ENCODE measurements around the gene RABGAP1L.

RABGAP1L gene

DNA sequence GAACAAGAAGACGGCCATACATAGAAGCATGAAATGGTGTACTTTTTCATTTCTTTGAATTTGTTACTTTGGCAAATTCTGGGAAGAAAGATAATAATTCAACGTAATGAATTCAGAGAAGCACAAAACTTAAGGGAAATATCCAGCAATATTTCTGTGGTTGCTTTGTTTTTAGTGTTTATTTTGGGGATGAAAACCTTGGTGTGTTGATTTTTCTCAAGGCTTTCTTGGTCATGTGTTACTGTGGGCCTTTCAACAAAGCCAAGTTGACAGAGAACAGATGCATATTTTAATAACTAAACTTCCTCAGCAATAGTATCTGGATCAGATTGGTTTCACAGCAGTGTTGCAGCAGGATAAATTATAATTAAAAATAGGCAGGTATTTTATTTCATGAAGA, 561.9 kb downstream of the RABGAP1L start:
- POLR2A ChIA-PET (ENCODE audit: low non-redundant PET), result no interaction called here
- TF ChIP-seq, protein P1, sequence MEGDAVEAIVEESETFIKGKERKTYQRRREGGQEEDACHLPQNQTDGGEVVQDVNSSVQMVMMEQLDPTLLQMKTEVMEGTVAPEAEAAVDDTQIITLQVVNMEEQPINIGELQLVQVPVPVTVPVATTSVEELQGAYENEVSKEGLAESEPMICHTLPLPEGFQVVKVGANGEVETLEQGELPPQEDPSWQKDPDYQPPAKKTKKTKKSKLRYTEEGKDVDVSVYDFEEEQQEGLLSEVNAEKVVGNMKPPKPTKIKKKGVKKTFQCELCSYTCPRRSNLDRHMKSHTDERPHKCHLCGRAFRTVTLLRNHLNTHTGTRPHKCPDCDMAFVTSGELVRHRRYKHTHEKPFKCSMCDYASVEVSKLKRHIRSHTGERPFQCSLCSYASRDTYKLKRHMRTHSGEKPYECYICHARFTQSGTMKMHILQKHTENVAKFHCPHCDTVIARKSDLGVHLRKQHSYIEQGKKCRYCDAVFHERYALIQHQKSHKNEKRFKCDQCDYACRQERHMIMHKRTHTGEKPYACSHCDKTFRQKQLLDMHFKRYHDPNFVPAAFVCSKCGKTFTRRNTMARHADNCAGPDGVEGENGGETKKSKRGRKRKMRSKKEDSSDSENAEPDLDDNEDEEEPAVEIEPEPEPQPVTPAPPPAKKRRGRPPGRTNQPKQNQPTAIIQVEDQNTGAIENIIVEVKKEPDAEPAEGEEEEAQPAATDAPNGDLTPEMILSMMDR (conservative IDR thresholded peaks at IDR 0.05; ENCODE audit: low read depth), result no peak
- CTCF ChIA-PET, result interaction anchor here (1.3 kb wide), 1 partner anchor 459 kb away, joined by 5 read pairs; no protein-coding TSS in a partner anchor
- DNase-seq (ENCODE audit: low spot score), result no peak
- H3K27ac ChIP-seq, result no peak overlapping the region

DNA sequence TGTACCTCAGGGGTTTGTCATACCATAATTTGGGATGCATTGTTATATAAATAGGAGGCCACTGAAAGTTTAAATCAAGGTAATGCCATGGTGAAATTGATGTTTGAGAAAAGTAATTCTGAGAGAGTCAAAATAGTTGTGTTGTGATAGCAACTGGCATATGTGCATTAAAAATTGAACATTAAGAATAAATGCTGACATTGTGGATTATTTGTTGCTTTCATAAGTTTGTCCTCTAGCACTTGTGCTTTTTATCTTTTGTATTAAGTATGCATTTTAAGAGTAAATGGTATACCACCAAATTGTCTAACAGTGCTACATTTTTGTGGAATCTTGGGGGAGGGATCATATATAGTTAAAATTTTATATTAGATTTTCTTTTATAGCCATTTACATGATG, 564.5 kb downstream of the RABGAP1L start:
- POLR2A ChIA-PET (ENCODE audit: low non-redundant PET), result no interaction called here
- no peak for DNase-seq (ENCODE audit: low spot score)

DNA sequence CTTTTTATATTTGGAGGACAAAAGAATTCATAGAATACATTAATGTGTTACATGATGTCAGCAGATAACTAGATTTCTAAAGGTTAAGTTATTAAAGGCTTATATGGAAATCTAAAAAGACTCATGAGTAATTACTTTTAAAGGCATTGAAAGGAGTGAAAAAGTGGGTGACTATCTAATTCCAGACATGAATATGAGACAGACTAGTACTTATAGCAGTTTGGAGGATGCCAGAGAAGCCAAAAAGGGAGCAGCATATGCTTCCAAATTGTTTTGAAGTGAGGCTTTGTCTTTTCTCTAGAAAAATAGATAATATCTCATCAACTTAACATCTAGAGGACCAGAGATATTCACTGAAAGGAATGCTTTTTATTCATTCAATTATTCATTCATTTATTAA, 564.9 kb downstream of the RABGAP1L start:
- H3K27ac ChIP-seq, result no peak overlapping the region
- no peak for DNase-seq (ENCODE audit: low spot score)
- ChIA-PET CTCF (interaction anchor here (1.0 to 1.2 kb wide), 2 partner anchors 461 to 462 kb away, joined by 4 read pairs; no protein-coding TSS in a partner anchor), POLR2A (ENCODE audit: low non-redundant PET) (no interaction called here)
- TF ChIP-seq, protein P1 (conservative IDR thresholded peaks at IDR 0.05; ENCODE audit: low read depth), result no peak

More for the DNA sequence above, 564.5 kb downstream of the RABGAP1L start:
- TF ChIP-seq, protein P1 (conservative IDR thresholded peaks at IDR 0.05; ENCODE audit: low read depth), result no peak
- CTCF ChIA-PET, result interaction anchor here (1.2 kb wide), 1 partner anchor 461 kb away, joined by 4 read pairs; no protein-coding TSS in a partner anchor
- H3K27ac ChIP-seq, result no peak overlapping the region

DNA sequence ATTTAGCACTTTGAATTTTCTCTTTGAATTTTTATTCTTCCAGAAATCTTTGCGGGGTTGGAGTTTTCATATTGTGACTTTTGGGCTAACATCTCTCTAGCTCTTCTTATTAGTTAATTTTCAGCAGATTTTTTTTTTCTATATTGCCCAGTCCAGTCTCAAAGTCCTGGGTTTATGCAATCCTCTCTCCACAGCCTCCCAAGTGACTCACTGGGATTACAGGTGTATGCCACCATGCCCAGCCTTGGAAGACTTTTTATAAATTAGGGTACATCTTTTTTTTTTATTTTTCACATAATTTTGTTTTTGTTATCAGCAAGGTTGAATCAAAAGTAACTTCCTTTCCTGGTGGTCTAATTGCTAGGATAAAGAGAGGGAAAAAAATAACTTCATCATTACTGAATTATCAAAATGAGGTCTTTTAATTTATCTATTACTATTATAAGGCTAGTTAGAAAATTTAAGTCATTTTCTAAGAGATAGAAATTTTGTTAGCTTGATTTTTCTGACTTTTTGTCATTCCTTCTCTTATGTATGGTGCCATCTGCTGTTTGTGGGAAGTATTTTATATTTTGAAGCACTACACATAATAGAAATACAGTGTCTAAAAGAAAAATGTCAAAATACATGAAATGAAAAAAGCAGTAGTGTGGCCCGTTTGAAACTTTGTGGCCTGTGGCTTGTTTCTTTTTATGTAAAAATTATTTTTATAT, 567.0 kb downstream of the RABGAP1L start:
- CTCF ChIA-PET, result interaction anchor here (0.5 to 1.4 kb wide), 12 partner anchors 9 to 631 kb away, joined by 3 to 18 read pairs (median 4); no protein-coding TSS in a partner anchor

DNA sequence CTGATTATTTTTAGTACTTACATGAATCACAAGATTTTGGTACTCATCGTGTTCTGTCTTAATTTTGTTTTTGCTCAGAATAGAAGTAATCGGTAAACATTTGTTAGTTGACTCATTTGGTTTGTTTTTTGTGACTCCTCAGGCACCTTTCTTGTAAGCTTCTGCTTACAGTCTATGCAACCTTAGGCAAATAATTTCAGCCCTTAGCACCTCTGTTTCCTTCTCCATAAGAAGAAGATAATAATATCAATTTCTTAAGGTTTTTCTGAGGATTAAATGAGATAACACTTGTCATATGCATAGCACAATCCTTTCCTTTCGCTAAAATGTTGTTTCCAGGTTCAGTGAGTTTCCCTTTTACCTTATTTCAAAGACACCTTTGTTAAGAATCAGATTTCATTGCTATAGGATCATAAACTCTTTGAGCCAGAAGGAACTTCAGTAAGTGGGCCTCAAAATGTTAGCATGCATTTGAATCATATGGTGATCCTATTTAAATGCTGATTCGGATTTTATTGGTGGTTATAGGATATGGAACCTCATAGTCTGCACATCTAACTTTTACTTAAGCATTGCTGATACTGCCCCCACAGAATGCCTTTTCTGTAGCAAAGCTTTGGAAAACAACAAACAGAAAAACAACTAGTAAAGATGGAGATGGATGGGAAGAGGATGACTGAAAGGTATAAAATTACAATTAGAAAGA, 567.7 kb downstream of the RABGAP1L start:
- DNase-seq (ENCODE audit: low spot score), result no peak
- TF ChIP-seq, protein P1 (conservative IDR thresholded peaks at IDR 0.05; ENCODE audit: low read depth), result no peak
- CTCF ChIA-PET, result interaction anchor here (0.6 to 1.4 kb wide), 6 partner anchors 8 to 478 kb away, joined by 3 to 18 read pairs (median 4); no protein-coding TSS in a partner anchor
- POLR2A ChIA-PET (ENCODE audit: low non-redundant PET), result no interaction called here
- H3K27ac ChIP-seq, result no peak overlapping the region

More for the DNA sequence above, 567.0 kb downstream of the RABGAP1L start:
- no peak for DNase-seq (ENCODE audit: low spot score)
- H3K27ac ChIP-seq, result no peak overlapping the region
- POLR2A ChIA-PET (ENCODE audit: low non-redundant PET), result no interaction called here
- TF ChIP-seq, protein P1 (conservative IDR thresholded peaks at IDR 0.05; ENCODE audit: low read depth), result peak; percentile 58

DNA sequence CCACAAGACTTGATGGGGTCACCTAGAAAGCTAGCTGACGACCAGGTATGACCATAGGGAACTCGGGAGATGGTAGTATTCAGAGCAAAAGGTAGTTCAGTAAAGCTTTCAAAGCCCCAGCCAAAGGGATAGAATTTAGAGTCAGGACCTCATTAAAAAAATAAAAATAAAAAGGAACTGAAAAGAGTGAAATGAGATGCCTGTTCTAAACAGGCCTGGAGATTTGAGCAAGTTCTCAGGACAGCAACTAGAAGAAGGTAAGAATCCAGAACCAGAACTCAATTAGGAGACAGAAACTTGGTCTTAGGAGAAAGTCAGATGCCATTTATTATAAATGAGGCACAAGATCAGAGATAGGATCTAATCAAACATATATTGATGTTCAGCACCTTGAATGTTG, 575.0 kb downstream of the RABGAP1L start:
- no peak for DNase-seq (ENCODE audit: low spot score)
- CTCF ChIA-PET, result interaction anchor here (0.7 kb wide), 1 partner anchor 725 kb away, joined by 3 read pairs; no protein-coding TSS in a partner anchor
- POLR2A ChIA-PET (ENCODE audit: low non-redundant PET), result no interaction called here
- no peak overlapping the region for H3K27ac ChIP-seq
- TF ChIP-seq, protein P1 (conservative IDR thresholded peaks at IDR 0.05; ENCODE audit: low read depth), result no peak

All from RWPE1 (cell line).